GM19452 (cell line): ENCODE measurements around the gene AURKA.
"Not testable (repeated sequence)": the region's sequence is repeated elsewhere in the genome, so short reads cannot be mapped to it uniquely, and the experiment has no call there.

Experiments
- ATAC-seq: cut with Tn5 transposase; IDR thresholded peaks from one replicate; pipeline ENCODE4 v1.9.1; 2021; ENCODE audit not compliant: unreplicated experiment

The AURKA gene

GRCh38 chr20:56360133-56360907, 31.7 kb downstream of the AURKA start:
- ATAC-seq = no peak

- ATAC-seq = peak; percentile 23
Measured at GRCh38 chr20:56359212-56360132, 32.5 kb downstream of the AURKA start.

DNA sequence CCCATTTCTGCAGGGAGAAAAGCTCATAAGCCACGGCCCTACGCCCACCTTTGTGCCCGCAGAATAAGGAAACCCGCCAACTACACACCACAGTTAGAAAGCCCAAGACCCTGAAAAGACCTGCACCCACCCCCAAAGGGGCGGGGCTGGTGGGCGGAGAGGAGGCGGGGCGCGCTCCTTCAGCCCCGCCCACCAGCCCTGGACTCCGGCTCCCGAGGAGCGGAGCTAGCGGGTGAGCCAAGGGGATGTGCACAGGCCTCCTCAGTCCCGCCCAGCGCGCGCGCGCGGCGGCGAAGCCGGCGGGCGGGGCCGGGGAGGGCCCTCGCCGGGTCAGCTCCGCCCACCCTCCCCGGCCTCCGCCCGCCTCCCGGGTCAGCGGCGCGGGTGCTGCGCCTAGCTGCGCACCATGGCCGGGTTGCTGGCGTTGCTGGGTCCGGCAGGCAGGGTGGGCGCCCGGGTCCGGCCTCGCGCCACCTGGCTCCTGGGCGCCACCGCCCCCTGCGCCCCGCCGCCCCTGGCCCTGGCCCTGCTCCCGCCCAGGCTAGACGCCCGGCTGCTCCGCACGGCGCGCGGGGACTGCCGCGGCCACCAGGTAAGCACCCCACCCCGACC, 33.3 kb downstream of the AURKA start, which contains the start of gene FAM210B:
Gene FAM210B, plus strand, starts transcription at position 375 of the 612 bp plus-strand sequence. Its CDS starts 32 bp downstream, at position 407.
- ATAC-seq = peak; percentile 99

DNA sequence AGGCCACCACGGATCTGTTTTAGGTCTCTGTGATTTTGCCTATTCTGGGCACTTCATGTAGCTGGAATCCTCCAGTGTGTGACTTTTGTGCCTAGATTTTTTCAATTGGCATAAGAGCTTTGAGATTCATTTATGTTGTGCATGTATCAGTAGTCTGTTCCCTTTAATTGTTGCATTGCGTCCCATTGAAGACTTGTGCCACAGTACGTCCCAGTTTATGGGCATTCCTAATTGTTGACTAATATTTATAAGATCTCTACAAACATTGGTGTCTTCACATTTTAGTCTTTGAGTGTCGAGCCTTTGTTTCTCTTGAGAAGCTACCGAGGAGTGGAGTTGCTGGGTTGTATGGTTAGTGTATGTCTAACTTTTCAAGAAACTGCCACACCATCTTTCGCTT, 33.9 kb downstream of the AURKA start:
- no peak for ATAC-seq

- no peak for ATAC-seq
Measured at GRCh38 chr20:56353356-56353755, 38.7 kb downstream of the AURKA start.

GRCh38 chr20:56352345-56353055, 39.5 kb downstream of the AURKA start:
- no peak for ATAC-seq

GRCh38 chr20:56350842-56351241, 41.2 kb downstream of the AURKA start:
- ATAC-seq = no peak

DNA sequence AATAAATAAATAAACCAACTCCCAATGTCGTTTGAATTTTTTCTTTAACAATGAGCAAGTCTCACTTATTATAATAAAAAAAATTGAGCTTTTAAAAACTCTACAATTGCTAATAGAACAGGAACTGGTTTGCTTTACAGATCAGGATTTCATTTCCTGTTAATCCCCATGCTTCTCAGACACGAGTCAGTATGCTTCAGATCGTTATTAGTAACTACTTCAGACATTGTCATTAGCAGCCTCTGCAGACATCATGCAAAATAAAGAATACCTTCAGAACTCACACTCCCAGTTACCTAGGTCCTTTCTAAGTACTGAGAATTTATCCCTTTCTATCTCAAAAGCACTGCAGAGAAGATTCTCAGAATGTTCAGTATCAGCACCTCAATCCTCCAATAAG, 43.3 kb downstream of the AURKA start:
- ATAC-seq = no peak

DNA sequence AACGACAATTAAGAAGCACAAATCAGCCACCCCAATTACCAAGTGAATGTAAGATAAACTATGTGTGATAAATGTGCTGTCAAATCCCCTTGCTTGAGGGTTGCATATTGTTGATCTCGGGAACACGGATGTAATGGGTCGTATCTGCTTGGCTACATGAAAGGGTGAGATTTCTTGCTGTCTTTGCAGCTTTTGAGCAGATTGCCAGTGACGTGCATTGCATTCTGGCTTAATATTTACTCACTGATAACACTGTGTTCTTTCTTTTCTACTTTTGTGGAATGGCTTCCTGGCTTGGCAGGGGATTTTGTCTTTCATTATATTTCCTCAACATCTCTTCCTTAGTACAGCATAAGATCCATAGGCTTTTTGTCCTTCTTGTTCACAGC, 43.7 kb downstream of the AURKA start:
- no peak for ATAC-seq

DNA sequence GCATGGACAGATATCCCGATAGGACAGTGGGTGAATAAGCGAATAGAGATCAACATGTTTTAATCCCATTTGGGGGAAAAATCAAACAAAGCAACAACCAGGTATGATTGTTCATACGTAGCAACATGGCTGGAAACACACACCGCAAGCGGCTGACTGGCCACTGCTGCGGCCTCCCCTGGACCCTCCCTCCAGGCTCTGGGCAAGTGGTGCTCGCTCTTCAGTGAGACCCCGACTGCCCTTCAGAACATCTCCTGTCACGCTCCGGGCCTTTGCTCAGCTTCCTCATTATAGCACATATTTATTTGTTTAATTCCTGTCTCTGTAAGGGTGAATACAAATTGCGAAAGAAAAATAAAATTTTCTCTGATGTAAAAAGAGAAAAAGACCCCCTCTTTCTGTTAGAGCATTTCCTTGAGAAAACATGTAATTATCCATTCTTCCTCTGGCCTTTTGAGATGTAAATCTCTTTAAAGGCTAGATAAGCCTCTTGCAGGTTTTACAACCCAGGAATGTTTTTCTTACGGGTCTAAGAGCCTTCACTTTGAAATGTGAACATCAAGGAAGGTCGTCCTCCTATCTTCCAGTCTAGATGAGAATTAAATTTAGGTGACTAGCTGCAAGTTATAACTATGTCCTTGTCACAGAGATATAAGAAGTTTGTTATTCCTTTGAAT, 44.2 kb downstream of the AURKA start:
- ATAC-seq = no peak

DNA sequence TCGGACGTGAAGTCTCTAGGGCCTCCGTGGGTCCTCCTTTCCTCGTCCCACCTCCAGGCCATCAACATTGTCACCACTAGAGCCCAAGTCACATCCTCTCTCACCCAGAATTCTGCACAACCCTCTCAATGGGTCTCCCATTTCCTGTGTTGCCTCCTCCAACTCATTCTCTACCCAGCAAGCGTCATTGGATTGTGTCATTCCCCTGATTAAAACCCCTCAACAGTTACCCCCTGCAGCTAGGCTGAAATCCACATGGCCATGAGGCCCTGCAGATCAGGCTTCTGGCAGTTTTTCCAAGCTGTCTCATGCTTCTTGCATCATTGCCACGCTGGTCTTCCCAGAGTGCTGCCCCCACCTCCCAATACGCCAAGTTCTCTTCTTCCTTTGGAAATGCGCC, 46.1 kb downstream of the AURKA start:
- ATAC-seq = no peak

- peak; percentile 76 for ATAC-seq
Measured at GRCh38 chr20:56343861-56344381, 48.1 kb downstream of the AURKA start.

DNA sequence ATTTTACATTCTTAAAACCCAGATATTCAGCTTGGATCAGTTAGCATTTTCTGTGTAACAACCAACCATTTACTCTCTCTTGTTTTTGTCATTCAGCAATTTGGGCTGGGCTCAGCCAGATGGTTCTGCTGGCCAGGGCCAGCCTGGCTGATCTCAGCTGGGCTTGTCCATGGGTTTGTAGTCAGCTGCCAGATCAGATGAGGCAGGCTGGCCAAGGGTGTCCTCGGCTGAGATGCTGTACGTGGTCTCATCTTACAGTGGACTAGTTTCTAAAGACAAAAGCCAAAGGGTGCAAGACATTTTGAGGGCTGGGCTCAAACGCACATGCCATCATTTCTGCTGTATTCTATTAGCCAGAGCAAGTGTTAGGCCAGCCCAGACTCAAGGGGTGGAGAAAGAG, 49.2 kb downstream of the AURKA start:
- no peak for ATAC-seq

DNA sequence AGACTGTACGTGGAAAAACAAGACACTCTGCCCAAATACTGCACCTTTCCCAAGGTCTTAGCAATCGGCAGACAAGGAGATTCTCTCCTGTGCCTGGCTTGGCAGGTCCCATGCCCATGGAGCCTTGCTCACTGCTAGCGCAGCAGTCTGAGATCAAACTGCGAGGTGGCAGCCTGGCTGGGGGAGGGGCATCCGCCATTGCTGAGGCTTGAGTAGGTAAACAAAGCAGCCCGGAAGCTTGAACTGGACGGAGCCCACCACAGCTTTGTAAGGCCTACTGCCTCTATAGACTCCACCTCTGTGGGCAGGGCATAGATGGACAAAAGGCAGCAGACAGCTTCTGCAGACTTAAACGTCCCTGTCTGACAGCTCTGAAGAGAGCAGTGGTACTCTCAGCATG, 55.3 kb downstream of the AURKA start:
- ATAC-seq = not testable (repeated sequence)

DNA sequence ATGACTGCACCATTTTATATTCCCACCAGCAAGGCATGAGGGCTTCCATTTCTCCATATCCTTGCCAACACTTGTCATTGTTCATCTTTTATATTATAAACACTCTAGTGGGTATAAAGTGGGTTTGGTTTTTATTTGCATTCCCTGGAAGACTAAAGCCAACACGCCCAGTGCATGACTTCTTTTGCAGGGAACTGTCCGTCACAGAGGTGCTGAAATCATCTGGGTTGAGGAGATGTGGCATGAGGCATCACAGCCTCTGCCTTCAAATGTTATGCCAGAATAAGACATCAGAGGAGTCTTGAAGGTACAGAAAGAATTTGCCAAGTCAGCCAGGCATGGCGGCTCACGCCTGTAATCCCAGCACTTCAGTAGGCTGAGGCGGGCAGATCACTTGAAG, 63.2 kb downstream of the AURKA start:
- no peak for ATAC-seq

DNA sequence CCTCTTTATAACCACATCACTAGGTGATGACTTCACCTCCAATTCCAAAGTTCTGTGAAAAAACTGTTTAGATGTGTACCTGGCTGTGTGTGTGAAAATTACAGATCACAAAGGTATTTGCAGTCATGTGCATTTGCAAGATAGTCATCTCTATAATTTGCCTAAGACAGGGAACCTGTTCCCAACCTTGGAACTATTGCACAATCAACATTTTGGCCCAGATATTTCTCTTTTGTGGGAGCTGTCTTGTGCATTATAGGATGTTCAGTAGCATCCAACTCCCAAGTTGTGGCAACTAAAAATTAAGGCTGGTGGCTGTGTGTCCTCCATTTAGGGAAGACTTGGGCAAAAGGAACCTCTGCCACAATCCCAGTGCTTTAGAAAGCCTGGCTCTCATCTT, 67.2 kb downstream of the AURKA start:
- no peak for ATAC-seq

DNA sequence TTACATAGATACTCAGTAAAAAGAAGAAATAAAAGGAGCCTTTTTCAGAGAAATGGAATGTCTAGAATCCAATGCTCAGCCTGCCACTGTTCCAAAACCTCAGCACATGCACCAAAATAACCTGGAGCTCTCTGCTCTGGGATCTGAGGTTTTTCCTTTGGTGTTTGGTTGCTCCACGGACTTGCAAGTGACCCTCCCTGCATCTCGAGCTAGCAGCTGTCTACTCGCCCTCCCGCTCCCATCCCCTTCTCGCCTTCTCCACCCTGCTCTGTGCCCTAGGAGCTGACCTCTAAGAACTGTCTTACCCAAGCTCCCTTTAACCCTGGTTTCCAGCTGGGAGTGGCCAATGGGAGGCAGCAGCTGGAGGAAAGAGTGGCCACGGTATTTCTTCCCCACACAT, 68.4 kb downstream of the AURKA start:
- no peak for ATAC-seq

DNA sequence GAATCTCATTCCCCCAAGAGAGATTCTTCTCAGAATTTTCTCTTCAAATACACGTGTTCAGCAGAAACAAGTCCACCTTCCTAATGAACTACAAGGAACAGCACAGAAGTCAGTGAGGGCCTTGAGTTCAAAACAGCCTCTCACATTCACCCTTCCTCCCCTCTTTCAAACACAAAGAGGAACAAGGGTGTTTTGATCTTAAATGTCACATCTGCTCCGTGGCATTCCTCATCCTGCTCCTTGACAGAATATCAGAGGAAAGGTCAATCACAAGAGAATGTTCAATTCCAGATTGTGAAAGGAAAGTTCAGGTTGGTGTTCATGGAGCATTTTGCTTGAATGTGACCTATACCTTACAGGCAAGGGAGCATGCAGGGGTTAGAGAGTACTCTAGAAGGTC, 68.8 kb downstream of the AURKA start:
- ATAC-seq = no peak

GRCh38 chr20:56322681-56323080, 69.3 kb downstream of the AURKA start:
- no peak for ATAC-seq
